Superior temporal gyrus (tissue), 1 donor: ENCODE results near the gene TSPAN3.

Experiments
- DNase-seq: peaks from one replicate; pipeline ENCODE4 v3.0.0-alpha.2; 2016; ENCODE audit errors: extremely low spot score

TSPAN3 gene

DNA sequence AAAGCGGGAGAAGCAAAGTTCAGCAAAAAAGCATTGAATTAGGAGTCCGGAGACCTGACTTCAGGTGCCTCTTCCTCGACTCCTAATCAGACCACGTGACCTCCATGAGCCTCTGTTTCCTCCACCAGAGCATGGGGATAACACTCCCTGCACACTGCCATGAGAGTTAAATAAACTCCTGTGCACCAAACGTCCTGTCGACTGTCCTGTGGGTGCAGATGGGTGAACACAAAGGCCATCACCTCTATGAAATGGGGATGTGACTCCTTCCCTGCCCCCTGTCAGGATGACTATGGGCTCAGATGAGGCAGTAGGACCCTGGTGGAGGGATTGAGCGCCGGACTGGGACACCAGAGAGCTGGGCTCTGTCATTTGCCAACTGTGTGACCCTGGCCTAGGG lies 13.5 kb upstream of the TSPAN3 start:
- no peak for DNase-seq

- peak; percentile 84 for DNase-seq
Observed at GRCh38 chr15:77083381-77084160, 12.7 kb upstream of the TSPAN3 start.

DNA sequence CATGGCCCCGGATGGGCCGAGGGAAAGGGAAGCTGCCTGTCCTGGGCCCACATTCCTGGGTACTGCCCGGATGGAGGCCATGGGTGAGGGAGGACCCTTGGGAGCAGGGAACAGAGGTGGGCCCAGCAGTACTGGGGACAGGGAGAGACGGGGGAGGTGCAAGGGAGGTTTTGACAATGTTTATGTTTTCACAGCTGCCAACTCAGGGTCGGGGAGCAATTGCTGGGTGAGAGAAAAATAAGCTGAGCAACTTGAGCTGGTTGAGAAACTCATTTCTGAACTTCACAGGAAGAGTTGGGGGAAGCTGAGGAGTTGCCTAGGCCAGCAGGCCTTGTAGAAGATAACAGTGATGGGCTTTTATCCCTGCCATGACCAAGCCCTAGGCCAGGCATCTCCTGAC lies 11.1 kb upstream of the TSPAN3 start:
- DNase-seq: no peak

DNA sequence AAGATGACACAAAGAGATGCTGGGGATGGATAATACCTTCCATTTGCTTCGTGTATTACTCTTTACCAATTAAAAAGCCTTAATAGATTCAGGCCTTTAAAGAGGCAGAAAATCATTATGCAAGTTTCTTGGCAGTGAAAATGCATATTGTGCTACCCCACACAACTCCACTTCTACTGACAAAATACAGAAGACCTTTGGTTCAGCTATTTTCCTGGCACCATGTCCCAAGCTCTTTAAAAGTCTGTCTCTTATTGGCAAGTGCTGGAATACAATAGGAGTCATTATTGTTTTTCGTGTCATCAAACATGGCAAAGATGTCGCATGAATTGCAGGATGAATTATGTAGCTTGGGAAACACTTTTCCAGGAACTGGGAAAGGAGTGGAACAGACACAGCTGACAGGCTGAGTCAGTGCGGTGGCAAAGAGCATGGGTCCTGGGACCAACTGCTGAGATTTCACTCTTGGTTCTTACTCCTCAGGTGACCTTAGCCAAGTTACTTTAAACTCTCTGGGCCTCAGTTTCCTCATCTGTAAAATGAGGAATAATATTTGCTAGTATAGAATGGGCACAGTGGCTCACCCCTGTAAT lies 5.5 kb upstream of the TSPAN3 start:
- DNase-seq: peak; percentile 60

DNA sequence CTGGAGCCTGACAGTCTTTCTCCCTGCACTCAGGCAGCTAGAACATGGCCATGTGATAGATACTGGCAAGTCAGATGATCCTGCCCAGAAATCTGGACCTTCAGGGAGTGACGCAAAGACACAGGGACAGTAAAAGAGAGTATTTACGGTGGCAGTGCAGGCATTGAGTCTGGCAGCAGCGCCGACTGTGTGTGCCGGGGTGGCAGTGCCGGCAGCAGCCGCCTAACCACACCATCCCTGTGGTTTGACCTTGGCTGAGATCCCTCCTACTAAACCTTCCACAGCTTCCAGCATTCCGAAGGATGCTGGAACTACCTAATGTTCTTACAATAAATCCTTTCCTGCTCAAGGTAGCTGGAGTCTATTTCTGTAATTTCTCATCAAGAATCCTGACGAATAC lies 4.6 kb upstream of the TSPAN3 start:
- DNase-seq: peak; percentile 55

- no peak for DNase-seq
Observed at GRCh38 chr15:77074350-77074749, 3.4 kb upstream of the TSPAN3 start.

GRCh38 chr15:77071305-77072223 lies 655 bp upstream of the TSPAN3 start:
- no peak for DNase-seq

GRCh38 chr15:77070180-77070494 lies 772 bp downstream of the TSPAN3 start:
- DNase-seq: no peak

DNA sequence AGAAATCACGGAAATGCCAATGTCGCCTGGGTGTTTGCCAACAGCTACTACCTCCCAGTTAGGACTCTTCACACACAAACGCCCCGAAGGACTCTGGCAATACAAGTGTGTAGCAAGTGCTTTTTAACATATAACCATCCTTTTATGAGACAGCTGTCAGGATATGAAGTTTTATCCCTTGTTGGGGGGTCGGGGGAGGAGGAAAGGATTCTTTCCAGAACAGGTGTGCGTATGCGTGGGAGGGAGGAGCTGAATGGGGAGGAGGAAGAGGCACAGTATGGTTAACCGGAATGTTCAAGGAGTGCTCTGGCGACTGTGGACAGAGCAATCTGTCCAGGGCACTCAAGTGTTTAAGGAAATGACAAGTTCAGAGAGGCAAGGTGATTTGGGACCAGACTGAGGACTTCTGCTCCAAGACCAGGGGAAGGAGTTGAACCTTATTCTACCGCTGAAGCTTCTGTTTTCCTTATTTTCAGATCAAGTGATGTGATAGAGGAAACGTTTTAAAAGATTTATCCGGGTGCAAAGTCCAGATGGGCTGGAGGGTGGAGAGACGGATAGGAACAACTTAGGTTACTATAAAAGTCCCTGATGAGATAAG lies 1.3 kb downstream of the TSPAN3 start:
- no peak for DNase-seq

- DNase-seq: no peak
Observed at GRCh38 chr15:77068633-77069032, 2.3 kb downstream of the TSPAN3 start.

- no peak for DNase-seq
Observed at GRCh38 chr15:77067691-77068367, 3.1 kb downstream of the TSPAN3 start.

- DNase-seq: no peak
Observed at GRCh38 chr15:77066971-77067690, 3.8 kb downstream of the TSPAN3 start.

GRCh38 chr15:77064539-77065308 lies 6.2 kb downstream of the TSPAN3 start:
- DNase-seq: no peak

- DNase-seq: no peak
Observed at GRCh38 chr15:77064063-77064462, 6.8 kb downstream of the TSPAN3 start.

- DNase-seq: no peak
Observed at GRCh38 chr15:77063249-77063648, 7.7 kb downstream of the TSPAN3 start.

DNA sequence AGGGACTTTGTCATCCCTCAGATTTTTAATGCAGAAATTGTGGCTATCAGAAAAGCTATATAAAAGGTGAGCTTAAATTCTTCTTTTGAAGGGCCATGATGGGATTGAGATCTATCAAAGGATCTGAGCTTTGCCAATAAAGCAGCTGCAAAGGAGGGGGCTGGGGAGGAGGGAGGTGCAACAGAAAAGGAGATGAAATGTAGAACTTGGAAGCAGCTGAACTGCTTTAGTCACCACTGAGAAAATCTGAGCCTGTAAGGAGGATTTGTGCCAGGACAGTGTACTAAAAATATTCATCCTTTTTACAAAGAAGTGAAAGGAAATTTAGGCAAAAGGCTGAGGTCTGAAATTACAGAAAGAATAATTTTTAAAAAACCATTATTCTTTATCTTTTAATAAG lies 10.4 kb downstream of the TSPAN3 start:
- DNase-seq: peak; percentile 76

DNA sequence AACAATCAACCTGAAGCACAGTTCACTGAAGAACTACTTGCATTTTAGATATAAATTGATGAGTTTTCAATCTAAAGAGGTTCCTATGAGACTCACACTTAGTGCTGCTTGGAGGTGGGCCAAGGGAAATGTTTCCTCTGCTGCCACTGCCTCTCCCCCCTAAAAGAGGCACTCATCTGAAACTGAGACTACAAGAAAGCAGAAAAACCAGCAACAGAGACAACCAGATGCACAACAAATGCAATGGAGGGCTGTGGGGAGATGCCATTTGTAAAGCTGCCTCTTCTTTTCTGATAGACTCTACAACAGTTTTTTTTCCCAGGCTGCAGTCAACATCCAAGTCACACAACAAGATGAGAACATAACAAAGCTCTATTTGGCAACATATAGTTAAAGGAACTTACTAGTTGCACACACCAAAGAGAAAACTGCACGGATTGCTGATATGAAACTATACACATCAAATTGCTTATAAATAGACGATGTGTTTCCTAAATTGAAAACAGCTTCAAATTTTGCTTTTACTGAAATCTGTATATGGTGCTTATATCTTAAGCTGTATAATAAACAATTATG lies 11.0 kb downstream of the TSPAN3 start:
- DNase-seq: peak; percentile 50

GRCh38 chr15:77058468-77058867 lies 12.4 kb downstream of the TSPAN3 start:
- DNase-seq: no peak

DNA sequence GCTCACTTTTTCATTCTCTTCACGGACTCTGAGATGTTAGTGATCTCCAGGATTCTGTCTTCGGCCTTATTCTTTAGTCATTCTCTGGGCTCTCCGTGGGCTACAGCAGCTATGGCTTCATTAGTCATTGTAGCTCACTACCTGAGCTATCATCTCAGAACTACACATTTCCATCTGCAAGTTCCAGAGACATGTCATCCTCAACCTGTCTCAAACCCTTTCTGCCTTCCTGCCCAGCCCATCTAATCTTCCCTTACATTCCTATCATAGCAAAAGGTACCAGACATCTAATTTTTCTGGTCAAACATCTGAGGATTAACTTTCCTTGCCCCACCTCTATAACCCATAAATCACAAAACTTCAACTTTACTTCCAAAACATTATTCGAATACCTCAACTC lies 13.2 kb downstream of the TSPAN3 start:
- no peak for DNase-seq

DNA sequence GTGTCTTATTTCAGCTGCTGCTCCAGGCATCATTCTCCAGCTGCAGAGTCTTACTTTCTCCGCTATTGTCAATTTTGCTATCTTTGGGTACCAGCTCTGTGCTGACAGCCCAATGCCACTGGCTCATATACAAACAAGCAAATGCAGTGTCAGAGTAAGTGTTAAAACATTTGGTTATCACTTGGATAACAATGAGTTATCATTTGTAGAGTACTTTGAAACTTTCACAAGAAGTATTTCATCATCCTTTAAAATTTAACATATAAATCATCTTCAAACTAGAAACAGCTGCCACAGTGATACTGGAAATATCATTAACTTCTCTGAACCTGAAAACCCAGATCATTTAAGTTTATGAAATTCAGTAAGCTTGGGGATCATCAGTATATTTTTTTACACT lies 13.8 kb downstream of the TSPAN3 start:
- DNase-seq: no peak
